Measurements from ENCODE around the gene PHETA1. TPM values are rescaled to one million over a fixed set of nuclear protein-coding genes. Genes with fewer than 3 reads are reported as not detected.
"Not testable (repeated sequence)": the region's sequence is repeated elsewhere in the genome, so short reads cannot be mapped to it uniquely, and the experiment has no call there.

The PHETA1 gene
- total and polyA plus RNA-seq, 9 donors: 1.8 to 26.5 (median 19.1) TPM

DNA sequence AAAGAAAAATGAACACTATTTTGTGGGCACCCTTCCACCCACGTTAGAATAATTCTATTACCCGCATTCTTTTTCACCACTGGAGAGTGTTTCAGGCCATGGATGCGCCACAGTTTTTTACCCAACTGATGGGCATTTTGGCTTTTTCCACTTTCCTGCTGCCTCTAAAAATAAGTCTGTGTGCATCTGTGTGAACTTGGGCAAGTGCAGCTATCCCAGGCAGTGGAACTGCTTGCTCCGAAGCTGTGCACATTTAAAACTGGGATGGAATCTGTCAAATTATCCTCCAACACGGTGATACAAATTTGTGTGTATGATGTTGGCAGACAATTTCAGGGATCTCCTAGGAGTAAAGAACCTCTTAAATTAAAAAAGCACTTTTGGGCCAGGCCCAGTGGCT, 31.5 kb downstream of the PHETA1 start:
- Histone ChIP-seq H3K4me3 (no peak overlapping the region), H3K27ac (no peak overlapping the region), H3K36me3 (no peaks in the 10 kb centered on the region), H3K27me3 (no peaks in the 10 kb centered on the region), H3K4me1 (ENCODE audit: insufficient read depth) (no peaks in the 10 kb centered on the region), H3K9me3 (no peaks in the 10 kb centered on the region)
- DNase-seq: no peak
- TF ChIP-seq POLR2A (IDR thresholded peaks at IDR 0.05) (no peak), EP300 (IDR thresholded peaks at IDR 0.05) (no peak)
- TF ChIP-seq, protein P1, sequence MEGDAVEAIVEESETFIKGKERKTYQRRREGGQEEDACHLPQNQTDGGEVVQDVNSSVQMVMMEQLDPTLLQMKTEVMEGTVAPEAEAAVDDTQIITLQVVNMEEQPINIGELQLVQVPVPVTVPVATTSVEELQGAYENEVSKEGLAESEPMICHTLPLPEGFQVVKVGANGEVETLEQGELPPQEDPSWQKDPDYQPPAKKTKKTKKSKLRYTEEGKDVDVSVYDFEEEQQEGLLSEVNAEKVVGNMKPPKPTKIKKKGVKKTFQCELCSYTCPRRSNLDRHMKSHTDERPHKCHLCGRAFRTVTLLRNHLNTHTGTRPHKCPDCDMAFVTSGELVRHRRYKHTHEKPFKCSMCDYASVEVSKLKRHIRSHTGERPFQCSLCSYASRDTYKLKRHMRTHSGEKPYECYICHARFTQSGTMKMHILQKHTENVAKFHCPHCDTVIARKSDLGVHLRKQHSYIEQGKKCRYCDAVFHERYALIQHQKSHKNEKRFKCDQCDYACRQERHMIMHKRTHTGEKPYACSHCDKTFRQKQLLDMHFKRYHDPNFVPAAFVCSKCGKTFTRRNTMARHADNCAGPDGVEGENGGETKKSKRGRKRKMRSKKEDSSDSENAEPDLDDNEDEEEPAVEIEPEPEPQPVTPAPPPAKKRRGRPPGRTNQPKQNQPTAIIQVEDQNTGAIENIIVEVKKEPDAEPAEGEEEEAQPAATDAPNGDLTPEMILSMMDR (IDR thresholded peaks at IDR 0.05): no peak
- intact Hi-C loops (cut with DNase I): no loop called here
- WGBS, 3 donors: 79 to 81% (median 80%) methylated on average over 5 of the region's 5 CpGs

DNA sequence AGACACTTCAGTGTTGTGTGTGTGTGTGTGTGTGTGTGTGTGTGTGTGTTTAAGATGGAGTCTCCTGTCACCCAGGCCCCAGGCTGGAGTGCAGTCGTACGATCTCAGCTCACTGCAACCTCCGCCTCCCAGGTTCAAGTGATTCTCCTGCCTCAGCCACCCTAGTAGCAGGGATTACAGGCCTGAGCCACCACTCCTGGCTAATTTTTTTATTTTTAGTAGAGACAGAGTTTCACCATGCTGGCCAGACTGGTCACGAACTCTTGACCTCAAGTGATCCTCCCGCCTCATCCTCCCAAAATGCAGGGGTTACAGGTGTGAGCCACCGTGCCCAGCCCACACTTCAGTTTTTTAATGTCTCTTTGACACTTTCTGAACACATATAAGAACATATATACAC, 32.5 kb downstream of the PHETA1 start:
- H3K4me3 ChIP-seq; intact Hi-C loops (cut with DNase I); H3K4me1 ChIP-seq (ENCODE audit: insufficient read depth); H3K36me3 ChIP-seq; H3K27me3 ChIP-seq; H3K9me3 ChIP-seq; DNase-seq; H3K27ac ChIP-seq: not testable (repeated sequence)
- 81 to 90% (median 89%) methylated on average over 6 of the region's 6 CpGs for WGBS, 3 donors

DNA sequence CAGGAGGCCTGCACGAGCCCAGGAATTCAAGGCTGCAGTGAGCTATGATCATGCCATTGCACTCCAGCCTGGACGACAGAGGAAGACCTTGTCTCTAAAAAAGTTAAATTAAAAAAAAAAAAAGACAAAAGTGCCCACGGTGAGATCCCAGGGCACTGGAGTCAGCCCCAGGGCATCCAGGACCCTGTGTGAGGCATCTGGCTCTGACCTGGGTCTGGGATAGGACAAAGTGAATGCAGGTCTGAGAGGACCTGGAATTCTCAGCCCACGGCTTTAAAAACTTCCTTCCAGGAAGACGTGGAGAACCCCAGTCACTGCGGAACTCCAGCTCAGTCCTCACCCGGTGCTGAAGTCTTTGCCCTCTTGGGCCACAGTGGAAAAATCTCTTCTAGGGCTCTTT, 33.1 kb downstream of the PHETA1 start:
- H3K4me1 ChIP-seq (ENCODE audit: insufficient read depth): no peaks in the 10 kb centered on the region
- WGBS, 3 donors: 54 to 69% (median 69%) methylated on average over 7 of the region's 7 CpGs
- H3K4me3 ChIP-seq: no peak overlapping the region
- H3K27ac ChIP-seq: no peak overlapping the region
- intact Hi-C loops (cut with DNase I): no loop called here
- H3K36me3 ChIP-seq: no peaks in the 10 kb centered on the region
- no peak for DNase-seq
- no peaks in the 10 kb centered on the region for H3K27me3 ChIP-seq
- TF ChIP-seq, protein P1 (IDR thresholded peaks at IDR 0.05): no peak
- TF ChIP-seq POLR2A (IDR thresholded peaks at IDR 0.05): no peak
- no peaks in the 10 kb centered on the region for H3K9me3 ChIP-seq

DNA sequence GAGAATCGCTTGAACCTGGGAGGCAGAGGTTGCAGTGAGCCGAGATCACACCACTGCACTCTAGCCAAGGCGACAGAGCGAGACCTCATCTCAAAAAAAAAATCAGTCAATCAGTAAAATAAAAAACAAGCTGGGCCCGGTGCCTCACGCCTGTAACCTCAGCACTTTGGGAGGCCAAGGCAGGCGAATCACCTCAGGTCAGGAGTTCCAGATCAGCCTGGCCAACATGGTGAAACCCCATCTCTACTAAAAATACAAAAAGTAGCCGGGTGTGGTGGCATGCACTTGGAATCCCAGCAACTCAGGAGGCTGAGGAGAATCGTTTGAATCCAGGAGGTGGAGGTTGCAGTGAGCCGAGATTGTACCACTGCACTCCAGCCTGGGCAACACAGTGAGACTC, 33.6 kb downstream of the PHETA1 start:
- H3K4me3 ChIP-seq; H3K9me3 ChIP-seq; H3K27ac ChIP-seq; DNase-seq; H3K27me3 ChIP-seq; H3K4me1 ChIP-seq (ENCODE audit: insufficient read depth); H3K36me3 ChIP-seq; intact Hi-C loops (cut with DNase I): not testable (repeated sequence)
- 87 to 91% (median 89%) methylated on average over 10 of the region's 10 CpGs for WGBS, 3 donors

DNA sequence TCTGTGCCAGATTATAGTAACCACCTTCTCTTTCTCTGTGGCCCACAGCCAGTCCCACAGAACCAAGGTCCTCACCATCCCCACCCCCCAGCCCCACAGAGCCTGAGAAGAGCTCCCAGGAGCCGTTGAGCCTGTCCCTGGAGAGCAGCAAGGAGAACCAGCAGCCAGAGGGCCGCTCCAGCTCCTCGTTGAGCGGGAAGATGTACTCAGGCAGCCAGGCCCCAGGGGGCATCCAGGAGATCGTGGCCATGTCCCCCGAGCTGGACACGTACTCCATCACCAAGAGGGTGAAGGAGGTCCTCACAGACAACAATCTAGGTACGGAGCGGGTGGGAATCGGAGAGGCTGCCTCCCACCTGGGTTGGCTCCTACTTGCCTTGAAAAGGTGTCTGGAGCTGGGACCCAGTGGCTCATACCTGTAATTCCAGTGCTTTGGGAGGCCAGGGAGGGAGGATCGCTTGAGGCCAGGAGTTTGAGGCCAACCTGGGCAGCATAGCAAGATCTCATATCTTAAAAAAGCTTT, 34.4 kb downstream of the PHETA1 start:
- Histone ChIP-seq H3K27ac (no peak overlapping the region), H3K4me1 (ENCODE audit: insufficient read depth) (no peaks in the 10 kb centered on the region), H3K4me3 (no peak overlapping the region), H3K27me3 (no peaks in the 10 kb centered on the region), H3K9me3 (no peaks in the 10 kb centered on the region), H3K36me3 (no peaks in the 10 kb centered on the region)
- WGBS, 3 donors: 87 to 90% (median 88%) methylated on average over 11 of the region's 11 CpGs
- TF ChIP-seq EP300 (IDR thresholded peaks at IDR 0.05) (no peak), POLR2A (IDR thresholded peaks at IDR 0.05) (no peak)
- TF ChIP-seq, protein P1 (IDR thresholded peaks at IDR 0.05): no peak
- DNase-seq: no peak
- intact Hi-C loops (cut with DNase I): no loop called here
